Activated gamma-delta T cell (primary cell): ENCODE measurements around the gene INPP4B.

Source experiments
- DNase-seq: peaks from one replicate; lab custom pipeline; 2025; lab: John Stamatoyannopoulos, UW

The INPP4B gene

GRCh38 chr4:142579443-142579842, 266.7 kb downstream of the INPP4B start:
- DNase-seq = no peak

GRCh38 chr4:142574306-142574705, 271.8 kb downstream of the INPP4B start:
- DNase-seq = no peak

GRCh38 chr4:142572071-142572470, 274.0 kb downstream of the INPP4B start:
- DNase-seq = no peak

- DNase-seq = no peak
Observed at GRCh38 chr4:142567620-142568451, 278.3 kb downstream of the INPP4B start.

GRCh38 chr4:142567199-142567598, 278.9 kb downstream of the INPP4B start:
- no peak for DNase-seq

- DNase-seq = no peak
Observed at GRCh38 chr4:142566777-142567176, 279.3 kb downstream of the INPP4B start.

- DNase-seq = no peak
Observed at GRCh38 chr4:142566243-142566642, 279.9 kb downstream of the INPP4B start.

GRCh38 chr4:142565771-142566170, 280.3 kb downstream of the INPP4B start:
- no peak for DNase-seq

- DNase-seq = no peak
Observed at GRCh38 chr4:142563682-142564291, 282.3 kb downstream of the INPP4B start.

- no peak for DNase-seq
Observed at GRCh38 chr4:142559986-142560385, 286.1 kb downstream of the INPP4B start.

GRCh38 chr4:142558851-142559250, 287.2 kb downstream of the INPP4B start:
- no peak for DNase-seq

- no peak for DNase-seq
Observed at GRCh38 chr4:142557239-142557801, 288.8 kb downstream of the INPP4B start.

- no peak for DNase-seq
Observed at GRCh38 chr4:142556570-142557238, 289.4 kb downstream of the INPP4B start.

GRCh38 chr4:142556048-142556447, 290.1 kb downstream of the INPP4B start:
- DNase-seq = no peak

- no peak for DNase-seq
Observed at GRCh38 chr4:142554412-142554811, 291.7 kb downstream of the INPP4B start.

GRCh38 chr4:142551517-142552305, 294.4 kb downstream of the INPP4B start:
- DNase-seq = no peak

- DNase-seq = no peak
Observed at GRCh38 chr4:142550965-142551364, 295.1 kb downstream of the INPP4B start.

- DNase-seq = no peak
Observed at GRCh38 chr4:142549726-142550463, 296.2 kb downstream of the INPP4B start.

GRCh38 chr4:142549248-142549647, 296.9 kb downstream of the INPP4B start:
- no peak for DNase-seq

GRCh38 chr4:142548491-142548890, 297.6 kb downstream of the INPP4B start:
- DNase-seq = no peak

GRCh38 chr4:142547974-142548373, 298.1 kb downstream of the INPP4B start:
- DNase-seq = no peak
